ENCODE results near the gene SEMA7A.

GRCh38 chr15:74423431-74424257, 10.1 kb downstream of the SEMA7A start:
- TF ChIP-seq GATA2 (IDR thresholded peaks at IDR 0.05; ENCODE audit: low read depth, low read length), result no peak
- TF ChIP-seq GATA3 (IDR thresholded peaks at IDR 0.05; ENCODE audit: low read depth, low read length), result no peak
